Ascending aorta (tissue), 2 donors: ENCODE data around the gene TMEM121. TPM values are rescaled to one million over a fixed set of nuclear protein-coding genes. Genes with fewer than 3 reads are reported as not detected.

Source experiments
- DNase-seq, 2 donors: peaks; one replicate each; pipeline ENCODE4 v3.0.0-alpha.2; 2019; ENCODE audit warnings: low spot score in 2 of 2
- H3K27ac ChIP-seq, 2 donors: fragments of 200-600 bp; sonication (generic); one replicate each; pipeline ENCODE4 v1.5.1; 2016 to 2017; ENCODE audit warnings: mild to moderate bottlenecking in 1 of 2
- H3K27me3 ChIP-seq: fragments of 200-600 bp; sonication (generic); one replicate; pipeline ENCODE4 v1.5.1; 2017
- H3K36me3 ChIP-seq, 2 donors: fragments of 200-600 bp; sonication (generic); one replicate each; pipeline ENCODE4 v1.5.1; 2016
- H3K4me1 ChIP-seq, 2 donors: fragments of 200-600 bp; sonication (generic); one replicate each; pipeline ENCODE4 v1.5.1; 2016 to 2017; ENCODE audit warnings: mild to moderate bottlenecking in 1 of 2
- H3K4me3 ChIP-seq, 2 donors: fragments of 200-600 bp; sonication (generic); one replicate each; pipeline ENCODE4 v1.5.1; 2016 to 2017; ENCODE audit warnings: mild to moderate bottlenecking in 1 of 2
- H3K9me3 ChIP-seq, 2 donors: fragments of 200-600 bp; sonication (generic); one replicate each; pipeline ENCODE4 v1.5.1; 2016
- intact Hi-C: fragments of 100-400 bp; cut with DNase I; formaldehyde crosslinking; loops from one replicate; pipeline ENCODE4 v1.15.1; 2023
- total RNA-seq: library from RNA; depleted of rRNA; stranded (reverse); fragments of >200 nt; gene quantifications from one replicate; pipeline ENCODE4 v1.1.0, GENCODE V29; 2016
- TF ChIP-seq, protein P1 (sequence below), 3 experiments: fragments of 200-600 bp in 2 of 3; fragments of 450-650 bp in 1 of 3; sonication (generic) in 2 of 3; IDR thresholded peaks; one replicate each; pipeline ENCODE4 v1.5.1; 2016 to 2019; ENCODE audit warnings: antibody characterized with exemption in 3 of 3, mild to moderate bottlenecking in 1 of 3, moderate library complexity in 1 of 3

Gene TMEM121
- total RNA-seq, 1 donor from 2014 or later, result 34.6 TPM

DNA sequence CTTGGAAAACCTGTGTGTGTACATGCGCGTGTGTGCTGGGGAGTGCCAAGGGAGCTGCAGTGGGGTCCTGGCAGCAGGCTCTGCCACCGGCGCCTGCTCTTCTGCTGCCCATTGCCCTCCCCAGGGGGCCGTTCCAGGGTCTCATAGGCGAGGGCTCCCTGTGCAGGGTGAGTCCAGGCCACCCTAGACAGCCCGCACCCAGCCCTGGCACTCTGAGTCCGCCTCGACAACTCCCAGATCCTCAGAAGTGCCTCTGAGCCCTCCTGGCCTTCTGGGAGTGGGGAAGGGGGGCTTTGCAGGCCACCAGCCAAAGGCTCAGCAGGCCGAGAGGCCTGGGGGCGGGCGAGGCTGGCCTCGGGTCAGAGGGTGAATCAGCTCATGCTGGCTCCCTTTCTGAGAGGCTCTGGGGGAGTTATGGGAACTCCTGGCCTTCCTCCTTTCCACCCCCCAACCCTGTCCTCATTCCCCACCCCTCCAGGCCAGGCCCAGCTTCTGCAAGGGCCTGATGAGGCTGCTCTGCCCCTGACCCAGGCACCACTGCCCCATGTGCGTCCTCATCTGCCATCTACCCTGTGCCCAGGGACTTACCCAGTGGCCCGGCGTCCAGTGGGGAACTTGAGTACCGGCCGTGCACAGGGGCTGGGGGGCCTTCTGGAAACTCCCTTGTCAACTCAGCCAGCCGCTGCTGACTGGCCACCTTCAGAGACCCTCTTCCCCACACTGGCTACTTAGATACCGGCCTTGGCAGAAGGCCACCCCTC is 37.4 kb upstream of the TMEM121 start:
- H3K9me3 ChIP-seq, result no peaks in the 10 kb centered on the region
- no peaks in the 10 kb centered on the region for H3K36me3 ChIP-seq
- DNase-seq, result no peak
- peak overlapping the region; percentile 64 to 67 for H3K4me3 ChIP-seq
- TF ChIP-seq, protein P1, sequence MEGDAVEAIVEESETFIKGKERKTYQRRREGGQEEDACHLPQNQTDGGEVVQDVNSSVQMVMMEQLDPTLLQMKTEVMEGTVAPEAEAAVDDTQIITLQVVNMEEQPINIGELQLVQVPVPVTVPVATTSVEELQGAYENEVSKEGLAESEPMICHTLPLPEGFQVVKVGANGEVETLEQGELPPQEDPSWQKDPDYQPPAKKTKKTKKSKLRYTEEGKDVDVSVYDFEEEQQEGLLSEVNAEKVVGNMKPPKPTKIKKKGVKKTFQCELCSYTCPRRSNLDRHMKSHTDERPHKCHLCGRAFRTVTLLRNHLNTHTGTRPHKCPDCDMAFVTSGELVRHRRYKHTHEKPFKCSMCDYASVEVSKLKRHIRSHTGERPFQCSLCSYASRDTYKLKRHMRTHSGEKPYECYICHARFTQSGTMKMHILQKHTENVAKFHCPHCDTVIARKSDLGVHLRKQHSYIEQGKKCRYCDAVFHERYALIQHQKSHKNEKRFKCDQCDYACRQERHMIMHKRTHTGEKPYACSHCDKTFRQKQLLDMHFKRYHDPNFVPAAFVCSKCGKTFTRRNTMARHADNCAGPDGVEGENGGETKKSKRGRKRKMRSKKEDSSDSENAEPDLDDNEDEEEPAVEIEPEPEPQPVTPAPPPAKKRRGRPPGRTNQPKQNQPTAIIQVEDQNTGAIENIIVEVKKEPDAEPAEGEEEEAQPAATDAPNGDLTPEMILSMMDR (IDR thresholded peaks at IDR 0.05), result no peak
- H3K27me3 ChIP-seq, result no peaks in the 10 kb centered on the region
- H3K27ac ChIP-seq, result peak overlapping the region; percentile 89 to 99
- intact Hi-C loops, result loop anchor here (10.0 kb wide), 3 partner anchors 464 to 804 kb away; partner anchors contain the start of genes CDCA4 and INF2
- peaks cover 22 to 50% of the 10 kb centered on the region in 2 donors for H3K4me1 ChIP-seq

DNA sequence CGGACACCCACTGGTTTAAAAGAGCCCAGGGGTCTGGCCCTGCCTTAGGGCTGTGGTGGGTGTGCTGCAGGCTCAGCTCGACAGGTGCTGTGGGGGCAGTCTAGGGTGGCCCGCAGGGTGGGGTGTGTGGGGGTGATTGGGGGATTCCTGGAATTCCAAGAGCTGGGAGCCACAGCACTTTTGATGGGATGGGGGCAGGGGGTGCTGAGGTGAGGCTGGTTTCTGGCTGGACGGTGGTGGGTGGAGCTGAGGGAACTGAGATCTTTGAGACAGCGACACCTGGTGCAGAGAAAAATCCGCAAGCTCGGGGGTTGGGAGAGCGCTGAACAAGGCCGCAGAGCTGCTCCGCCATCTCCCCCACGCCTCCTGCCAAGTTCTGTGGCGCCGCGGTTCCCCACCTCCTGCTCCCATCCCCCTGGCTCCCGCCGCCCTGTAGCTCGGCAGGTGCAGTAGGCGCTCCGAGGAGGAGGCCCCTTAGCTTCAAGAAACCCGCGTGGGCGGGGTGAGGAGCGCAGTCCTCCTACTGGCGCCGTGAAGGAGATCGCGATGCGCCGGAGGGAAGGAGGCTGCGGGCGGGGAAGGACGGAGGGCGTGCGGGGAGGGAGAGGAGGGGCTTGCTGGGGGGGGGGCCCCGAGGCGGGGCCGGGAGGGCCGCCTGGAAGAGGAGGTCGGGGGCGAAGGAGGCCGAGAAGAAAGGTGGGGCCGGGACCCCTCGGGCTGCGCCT is 36.7 kb upstream of the TMEM121 start:
- intact Hi-C loops, result loop anchor here (1.0 to 10.0 kb wide), 11 partner anchors 8 to 805 kb away; partner anchors contain the start of genes CDCA4, CRIP2, INF2 and MTA1
- peak overlapping the region; percentile 64 to 67 for H3K4me3 ChIP-seq
- no peaks in the 10 kb centered on the region for H3K36me3 ChIP-seq
- H3K27me3 ChIP-seq, result no peaks in the 10 kb centered on the region
- peak overlapping the region; percentile 89 to 99 for H3K27ac ChIP-seq
- H3K9me3 ChIP-seq, result no peaks in the 10 kb centered on the region
- DNase-seq, result peak in 1 of 2 donors; percentile 93
- H3K4me1 ChIP-seq, result peaks cover 19 to 44% of the 10 kb centered on the region in 2 donors
- TF ChIP-seq, protein P1 (IDR thresholded peaks at IDR 0.05), result peak; percentile 61 to 87 (median 79)

DNA sequence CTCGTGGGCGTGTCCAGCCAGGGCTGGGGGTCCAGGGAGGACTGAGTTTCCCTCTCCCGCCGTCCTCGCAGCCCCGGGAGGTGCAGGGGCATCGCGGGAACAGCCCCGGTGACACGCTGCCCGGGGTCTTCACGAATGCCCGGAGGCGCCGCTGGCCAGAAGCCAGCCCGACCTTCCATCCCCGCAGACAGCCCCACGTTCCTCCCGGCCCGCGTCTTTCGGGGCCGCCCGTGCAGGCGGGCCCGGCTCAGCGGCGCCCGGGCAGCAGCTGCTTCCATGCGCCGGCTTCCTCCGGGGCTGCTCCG is 36.2 kb upstream of the TMEM121 start:
- H3K4me1 ChIP-seq, result peaks cover 19 to 39% of the 10 kb centered on the region in 2 donors
- intact Hi-C loops, result loop anchor here (1.0 to 5.0 kb wide), 8 partner anchors 9 to 398 kb away; partner anchors contain the start of genes CRIP2, MTA1, TEX22 and TMEM121

DNA sequence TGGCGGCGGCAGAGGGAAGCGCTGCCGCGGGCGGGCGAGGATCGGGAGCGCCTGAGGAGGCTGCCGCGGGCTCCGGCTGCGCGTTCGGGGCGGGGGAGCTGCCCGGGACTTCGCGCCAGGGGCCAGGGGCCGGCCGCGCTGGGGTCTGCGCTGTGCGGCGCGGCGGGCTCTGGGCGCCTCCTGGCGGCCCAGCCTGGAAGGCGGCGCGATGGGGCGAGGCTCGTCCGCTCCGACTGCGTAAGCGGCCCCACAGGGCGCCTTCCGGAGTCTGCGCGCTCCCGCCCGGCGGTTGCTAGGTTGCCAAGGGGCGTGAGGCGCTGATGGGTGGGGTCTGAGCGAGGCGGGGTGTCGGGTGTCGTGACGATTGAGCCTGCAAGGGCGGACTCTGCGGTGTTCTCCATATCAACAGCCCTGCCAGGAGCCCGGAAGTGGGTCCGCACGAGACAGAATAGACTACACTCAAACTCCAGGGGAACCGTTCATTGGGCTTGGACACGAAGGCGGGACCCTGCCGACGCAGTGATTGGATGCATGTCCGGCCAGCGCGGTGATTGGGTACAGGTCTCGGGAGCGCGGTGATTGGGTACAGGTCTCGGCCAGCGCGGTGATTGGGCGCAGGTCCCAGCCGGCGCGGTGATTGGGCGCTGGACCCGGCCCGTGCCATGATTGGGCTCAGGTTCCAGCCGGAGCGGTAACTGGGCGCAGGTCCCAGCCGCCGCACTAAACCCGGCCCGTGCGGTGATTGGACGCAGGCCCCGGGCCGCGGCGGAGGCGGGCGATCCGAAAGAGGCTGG is 35.6 kb upstream of the TMEM121 start, which contains the start of gene TEDC1:
Gene TEDC1, plus strand, starts transcription at position 675 of the 794 bp plus-strand sequence. CDS start 130 bp downstream, outside the sequence.
- no peaks in the 10 kb centered on the region for H3K27me3 ChIP-seq
- TF ChIP-seq, protein P1 (IDR thresholded peaks at IDR 0.05), result peak; percentile 46 to 99 (median 57)
- H3K27ac ChIP-seq, result peak within 1 kb of the TSS; percentile 89 to 99
- no peaks in the 10 kb centered on the region for H3K9me3 ChIP-seq
- intact Hi-C loops, result loop anchor here (1.0 to 5.0 kb wide), 9 partner anchors 9 to 398 kb away; partner anchors contain the start of genes BRF1, CRIP2, MTA1 and TEX22
- H3K36me3 ChIP-seq, result no peaks in the 10 kb centered on the region
- H3K4me1 ChIP-seq, result peaks cover 19 to 37% of the 10 kb centered on the region in 2 donors
- DNase-seq, result peak; percentile 100
- peak within 1 kb of the TSS; percentile 77 to 90 for H3K4me3 ChIP-seq

More for the DNA sequence above, 36.2 kb upstream of the TMEM121 start:
- H3K4me3 ChIP-seq, result peak overlapping the region; percentile 64 to 67
- DNase-seq, result no peak
- no peaks in the 10 kb centered on the region for H3K36me3 ChIP-seq
- TF ChIP-seq, protein P1 (IDR thresholded peaks at IDR 0.05), result no peak
- peak overlapping the region; percentile 89 to 99 for H3K27ac ChIP-seq
- H3K27me3 ChIP-seq, result no peaks in the 10 kb centered on the region
- no peaks in the 10 kb centered on the region for H3K9me3 ChIP-seq
